ENCODE data around the gene OAS1.

Gene OAS1

DNA sequence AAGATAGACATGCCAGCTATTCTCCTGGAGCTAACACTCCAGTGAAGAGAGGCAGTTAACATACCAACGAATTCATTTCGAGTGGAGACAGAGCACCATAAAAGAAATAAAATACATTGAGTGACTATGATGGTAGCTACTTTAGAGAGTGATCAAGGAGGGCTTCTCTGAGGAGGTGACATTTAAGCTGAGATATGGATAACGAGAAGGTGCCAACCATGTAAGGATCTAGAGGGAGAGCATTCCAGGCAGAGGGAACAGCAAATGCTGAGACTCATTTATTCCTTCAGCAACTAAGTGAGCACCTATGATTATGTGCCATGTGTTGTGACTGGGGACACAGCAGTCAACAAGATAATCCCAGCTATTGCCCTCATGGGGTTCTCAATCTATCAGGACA is 28.3 kb upstream of the OAS1 start:
- TF ChIP-seq FOXM1 (IDR thresholded peaks at IDR 0.05; ENCODE audit: borderline replicate concordance): no peak
- TF ChIP-seq ELF4 (IDR thresholded peaks at IDR 0.05): no peak
- TF ChIP-seq FOXK2 (IDR thresholded peaks at IDR 0.05): no peak
- no peak for TF ChIP-seq SUZ12 (IDR thresholded peaks at IDR 0.05)
- TF ChIP-seq NFRKB (IDR thresholded peaks at IDR 0.05): no peak
- no peak for TF ChIP-seq BHLHE40 (IDR thresholded peaks at IDR 0.05; ENCODE audit: borderline replicate concordance)
- no peak for TF ChIP-seq SP1 (IDR thresholded peaks at IDR 0.05)
- TF ChIP-seq L3MBTL2 (conservative IDR thresholded peaks at IDR 0.05): no peak
- no peak for TF ChIP-seq TARDBP (IDR thresholded peaks at IDR 0.05)
- no peak for TF ChIP-seq ZNF384 (IDR thresholded peaks at IDR 0.05)
- TF ChIP-seq FOXA1 (IDR thresholded peaks at IDR 0.05): no peak
- no peak for TF ChIP-seq CTBP1 (IDR thresholded peaks at IDR 0.05; ENCODE audit: borderline replicate concordance)
- CTCF ChIA-PET: no interaction called here
- POLR2A ChIA-PET: no interaction called here
- no peak for DNase-seq (ENCODE audit: extremely low spot score)

DNA sequence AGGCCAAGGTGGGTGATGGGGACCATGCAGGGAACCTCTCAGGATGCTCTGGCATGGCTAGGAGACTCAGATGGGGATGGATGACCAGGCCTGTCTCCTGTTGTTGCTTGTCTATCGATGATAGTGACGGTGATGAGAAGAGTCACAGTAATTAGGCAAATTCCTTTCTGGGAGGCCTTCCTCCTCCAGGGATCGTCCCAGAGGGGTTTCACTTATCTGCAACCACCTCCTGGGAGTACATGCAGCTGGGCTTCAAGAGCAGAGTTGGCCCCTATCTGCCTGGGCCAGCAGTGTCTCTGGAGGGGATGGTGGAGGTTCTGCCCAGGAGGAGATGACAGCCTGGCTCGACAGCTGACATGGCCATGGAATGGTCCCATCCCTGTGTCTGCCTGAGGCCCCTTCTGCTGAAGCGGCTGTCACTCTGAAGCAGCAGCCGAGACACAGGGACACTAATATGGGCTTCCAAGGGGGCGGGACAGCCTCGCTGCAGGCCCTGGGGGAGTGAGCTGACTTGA is 27.5 kb upstream of the OAS1 start:
- CTCF ChIA-PET: no interaction called here
- no peak for DNase-seq (ENCODE audit: extremely low spot score)
- TF ChIP-seq LEF1 (IDR thresholded peaks at IDR 0.05; ENCODE audit: borderline replicate concordance): no peak
- no peak for TF ChIP-seq NFRKB (IDR thresholded peaks at IDR 0.05)
- no peak for TF ChIP-seq SUZ12 (IDR thresholded peaks at IDR 0.05)
- no peak for TF ChIP-seq FOXK2 (IDR thresholded peaks at IDR 0.05)
- no peak for TF ChIP-seq HDGF (IDR thresholded peaks at IDR 0.05; ENCODE audit: borderline replicate concordance)
- TF ChIP-seq TARDBP (IDR thresholded peaks at IDR 0.05): no peak
- no peak for TF ChIP-seq FOXA1 (IDR thresholded peaks at IDR 0.05)
- TF ChIP-seq L3MBTL2 (conservative IDR thresholded peaks at IDR 0.05): no peak
- no peak for TF ChIP-seq BHLHE40 (IDR thresholded peaks at IDR 0.05; ENCODE audit: borderline replicate concordance)
- TF ChIP-seq ELF4 (IDR thresholded peaks at IDR 0.05): no peak
- TF ChIP-seq ARNT (IDR thresholded peaks at IDR 0.05): no peak
- TF ChIP-seq ZNF384 (IDR thresholded peaks at IDR 0.05): no peak
- no peak for TF ChIP-seq FOXM1 (IDR thresholded peaks at IDR 0.05; ENCODE audit: borderline replicate concordance)
- TF ChIP-seq CTBP1 (IDR thresholded peaks at IDR 0.05; ENCODE audit: borderline replicate concordance): no peak
- POLR2A ChIA-PET: no interaction called here

DNA sequence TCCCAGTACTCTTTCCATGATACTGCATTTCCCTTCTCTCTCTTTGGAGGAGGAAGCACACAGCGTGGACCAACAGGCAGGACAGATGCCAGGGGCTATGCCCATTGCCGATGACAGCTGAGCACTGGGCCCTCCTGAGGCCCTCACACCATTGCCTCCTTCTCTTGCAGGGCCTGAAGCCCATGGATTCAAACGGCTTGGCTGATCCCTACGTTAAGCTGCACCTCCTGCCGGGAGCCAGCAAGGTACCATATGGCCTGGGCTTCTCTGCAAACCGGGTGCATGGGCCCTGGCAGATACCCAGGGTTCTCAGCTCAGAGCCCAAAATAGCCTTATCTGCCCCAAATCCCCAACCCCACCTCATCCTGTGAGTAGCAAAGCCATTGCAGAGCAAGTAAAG is 25.2 kb upstream of the OAS1 start:
- CTCF ChIA-PET: no interaction called here
- POLR2A ChIA-PET: no interaction called here
- no peak for DNase-seq (ENCODE audit: extremely low spot score)

DNA sequence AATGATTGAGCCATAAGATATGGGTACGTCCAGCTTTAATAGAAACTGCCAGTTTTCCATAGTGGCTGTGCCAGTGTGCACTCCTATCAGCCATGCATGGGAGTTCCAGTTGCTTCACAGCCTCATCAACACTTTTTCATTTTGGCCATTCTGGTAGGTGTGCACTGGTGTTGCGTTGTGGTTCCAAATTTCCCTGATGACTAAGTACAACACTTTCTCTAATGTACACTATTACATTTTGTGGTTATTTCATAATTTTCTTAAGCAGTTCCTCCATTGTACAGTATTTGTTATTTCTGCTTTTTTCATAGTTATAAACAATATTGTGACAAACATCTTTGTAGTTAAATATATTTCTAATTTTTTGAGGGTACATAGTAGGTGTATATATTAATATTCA is 21.5 kb upstream of the OAS1 start:
- ChIA-PET POLR2A (no interaction called here), CTCF (no interaction called here)
- TF ChIP-seq FOXK2 (IDR thresholded peaks at IDR 0.05) (no peak), ARNT (IDR thresholded peaks at IDR 0.05) (no peak), ZNF384 (IDR thresholded peaks at IDR 0.05) (no peak), ELF4 (IDR thresholded peaks at IDR 0.05) (no peak), FOXA1 (IDR thresholded peaks at IDR 0.05) (no peak), HDGF (IDR thresholded peaks at IDR 0.05; ENCODE audit: borderline replicate concordance) (no peak), CTBP1 (IDR thresholded peaks at IDR 0.05; ENCODE audit: borderline replicate concordance) (no peak), NFRKB (IDR thresholded peaks at IDR 0.05) (no peak), L3MBTL2 (conservative IDR thresholded peaks at IDR 0.05) (no peak), BHLHE40 (IDR thresholded peaks at IDR 0.05; ENCODE audit: borderline replicate concordance) (no peak), SUZ12 (IDR thresholded peaks at IDR 0.05) (no peak), TARDBP (IDR thresholded peaks at IDR 0.05) (no peak), FOXM1 (IDR thresholded peaks at IDR 0.05; ENCODE audit: borderline replicate concordance) (no peak), LEF1 (IDR thresholded peaks at IDR 0.05; ENCODE audit: borderline replicate concordance) (no peak), SP1 (IDR thresholded peaks at IDR 0.05) (no peak)
- TF ChIP-seq, protein P1, sequence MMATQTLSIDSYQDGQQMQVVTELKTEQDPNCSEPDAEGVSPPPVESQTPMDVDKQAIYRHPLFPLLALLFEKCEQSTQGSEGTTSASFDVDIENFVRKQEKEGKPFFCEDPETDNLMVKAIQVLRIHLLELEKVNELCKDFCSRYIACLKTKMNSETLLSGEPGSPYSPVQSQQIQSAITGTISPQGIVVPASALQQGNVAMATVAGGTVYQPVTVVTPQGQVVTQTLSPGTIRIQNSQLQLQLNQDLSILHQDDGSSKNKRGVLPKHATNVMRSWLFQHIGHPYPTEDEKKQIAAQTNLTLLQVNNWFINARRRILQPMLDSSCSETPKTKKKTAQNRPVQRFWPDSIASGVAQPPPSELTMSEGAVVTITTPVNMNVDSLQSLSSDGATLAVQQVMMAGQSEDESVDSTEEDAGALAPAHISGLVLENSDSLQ (IDR thresholded peaks at IDR 0.05): no peak
- DNase-seq (ENCODE audit: extremely low spot score): no peak

More for the DNA sequence above, 25.2 kb upstream of the OAS1 start:
- TF ChIP-seq CTBP1 (IDR thresholded peaks at IDR 0.05; ENCODE audit: borderline replicate concordance): no peak
- TF ChIP-seq, protein P1 (IDR thresholded peaks at IDR 0.05): no peak
- no peak for TF ChIP-seq BHLHE40 (IDR thresholded peaks at IDR 0.05; ENCODE audit: borderline replicate concordance)
- TF ChIP-seq HDGF (IDR thresholded peaks at IDR 0.05; ENCODE audit: borderline replicate concordance): no peak
- no peak for TF ChIP-seq ZNF384 (IDR thresholded peaks at IDR 0.05)
- TF ChIP-seq FOXK2 (IDR thresholded peaks at IDR 0.05): no peak
- no peak for TF ChIP-seq FOXA1 (IDR thresholded peaks at IDR 0.05)
- TF ChIP-seq LEF1 (IDR thresholded peaks at IDR 0.05; ENCODE audit: borderline replicate concordance): no peak
- TF ChIP-seq FOXM1 (IDR thresholded peaks at IDR 0.05; ENCODE audit: borderline replicate concordance): no peak
- TF ChIP-seq TARDBP (IDR thresholded peaks at IDR 0.05): no peak
- TF ChIP-seq SP1 (IDR thresholded peaks at IDR 0.05): no peak
- TF ChIP-seq ELF4 (IDR thresholded peaks at IDR 0.05): no peak
- TF ChIP-seq SUZ12 (IDR thresholded peaks at IDR 0.05): no peak
- no peak for TF ChIP-seq L3MBTL2 (conservative IDR thresholded peaks at IDR 0.05)
- no peak for TF ChIP-seq NFRKB (IDR thresholded peaks at IDR 0.05)
- no peak for TF ChIP-seq ARNT (IDR thresholded peaks at IDR 0.05)

DNA sequence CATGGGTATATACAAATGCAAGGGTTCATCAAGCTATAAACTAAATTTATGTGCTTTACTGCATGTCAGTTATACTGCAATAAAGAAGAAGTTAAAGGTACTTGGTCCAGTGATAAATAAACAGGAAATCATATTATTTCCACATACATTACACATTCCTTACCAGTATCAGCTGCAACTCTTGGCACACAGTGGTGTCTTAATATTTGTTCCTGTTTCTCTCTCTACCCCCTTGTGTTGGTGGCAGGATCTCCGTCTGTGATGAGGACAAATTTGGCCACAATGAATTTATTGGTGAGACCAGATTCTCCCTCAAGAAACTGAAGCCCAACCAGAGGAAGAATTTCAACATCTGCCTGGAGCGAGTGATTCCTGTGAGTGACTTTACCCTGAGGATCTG is 19.2 kb upstream of the OAS1 start:
- TF ChIP-seq CTBP1 (IDR thresholded peaks at IDR 0.05; ENCODE audit: borderline replicate concordance) (no peak), FOXM1 (IDR thresholded peaks at IDR 0.05; ENCODE audit: borderline replicate concordance) (no peak), FOXA1 (IDR thresholded peaks at IDR 0.05) (no peak), ELF4 (IDR thresholded peaks at IDR 0.05) (no peak), TARDBP (IDR thresholded peaks at IDR 0.05) (no peak), NFRKB (IDR thresholded peaks at IDR 0.05) (no peak), SUZ12 (IDR thresholded peaks at IDR 0.05) (no peak), ARNT (IDR thresholded peaks at IDR 0.05) (no peak), ZNF384 (IDR thresholded peaks at IDR 0.05) (no peak), FOXK2 (IDR thresholded peaks at IDR 0.05) (no peak), L3MBTL2 (conservative IDR thresholded peaks at IDR 0.05) (no peak)
- TF ChIP-seq, protein P1 (IDR thresholded peaks at IDR 0.05): no peak
- POLR2A ChIA-PET: no interaction called here
- CTCF ChIA-PET: no interaction called here
- no peak for DNase-seq (ENCODE audit: extremely low spot score)

Measured in HEK293T (cell line).